PC-3 (cell line): ENCODE data around the gene TBPL1.

Experiments
- CTCF ChIP-seq: fragments of 300-600 bp; sonication (generic); conservative IDR thresholded peaks from 2 replicates; pipeline ENCODE4 v1.5.1; 2017; ENCODE audit warnings: antibody characterized with exemption, low read depth, mild to moderate bottlenecking, low read length
- EZH2 ChIP-seq: fragments of 300-600 bp; sonication (generic); IDR thresholded peaks from one replicate; pipeline ENCODE4 v1.6.1; 2017; ENCODE audit warnings: antibody characterized with exemption, mild to moderate bottlenecking, low read length; ENCODE audit not compliant: unreplicated experiment
- EZH2phosphoT487 ChIP-seq: fragments of 300-600 bp; sonication (generic); IDR thresholded peaks from 2 replicates; pipeline ENCODE4 v1.6.1; 2018; ENCODE audit warnings: mild to moderate bottlenecking, antibody characterized with exemption, low read length, borderline replicate concordance

- TF ChIP-seq EZH2phosphoT487: no peak
- TF ChIP-seq CTCF: no peak
- TF ChIP-seq EZH2: no peak
Observed at GRCh38 chr6:133986942-133987341, 33.9 kb downstream of the TBPL1 start.
